ENCODE results near the gene ZMPSTE24.
A peak's percentile ranks its signal among the peaks of the same experiment; 100 is the strongest.

ZMPSTE24 gene

GRCh38 chr1:40305451-40305850 is 47.4 kb downstream of the ZMPSTE24 start:
- no peak for DNase-seq (ENCODE audit: low spot score)

- no peak for DNase-seq (ENCODE audit: low spot score)
These were observed 47.8 kb downstream of the ZMPSTE24 start for GRCh38 chr1:40305871-40306270.

DNA sequence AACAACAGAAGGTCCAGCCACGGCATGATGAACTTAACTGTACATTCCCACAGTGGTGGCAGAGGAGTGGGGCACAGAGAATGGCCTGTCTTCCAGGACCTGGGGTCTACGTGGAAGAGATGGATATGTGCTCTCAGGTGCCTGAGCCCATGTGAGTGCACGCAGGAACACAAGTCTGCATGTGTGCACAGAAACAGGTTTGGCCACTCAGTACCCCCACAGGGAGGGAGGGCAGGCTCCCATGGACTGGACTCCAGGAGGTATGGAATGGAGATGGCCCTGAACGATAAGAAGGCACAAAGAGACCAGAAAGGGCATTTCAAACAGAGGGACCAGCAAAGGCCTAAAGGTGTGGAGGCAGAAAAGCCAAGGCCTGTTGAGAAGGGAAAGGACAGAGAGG is 48.3 kb downstream of the ZMPSTE24 start:
- DNase-seq (ENCODE audit: low spot score): no peak

- DNase-seq (ENCODE audit: low spot score): no peak
These were observed 49.1 kb downstream of the ZMPSTE24 start for GRCh38 chr1:40307186-40307585.

DNA sequence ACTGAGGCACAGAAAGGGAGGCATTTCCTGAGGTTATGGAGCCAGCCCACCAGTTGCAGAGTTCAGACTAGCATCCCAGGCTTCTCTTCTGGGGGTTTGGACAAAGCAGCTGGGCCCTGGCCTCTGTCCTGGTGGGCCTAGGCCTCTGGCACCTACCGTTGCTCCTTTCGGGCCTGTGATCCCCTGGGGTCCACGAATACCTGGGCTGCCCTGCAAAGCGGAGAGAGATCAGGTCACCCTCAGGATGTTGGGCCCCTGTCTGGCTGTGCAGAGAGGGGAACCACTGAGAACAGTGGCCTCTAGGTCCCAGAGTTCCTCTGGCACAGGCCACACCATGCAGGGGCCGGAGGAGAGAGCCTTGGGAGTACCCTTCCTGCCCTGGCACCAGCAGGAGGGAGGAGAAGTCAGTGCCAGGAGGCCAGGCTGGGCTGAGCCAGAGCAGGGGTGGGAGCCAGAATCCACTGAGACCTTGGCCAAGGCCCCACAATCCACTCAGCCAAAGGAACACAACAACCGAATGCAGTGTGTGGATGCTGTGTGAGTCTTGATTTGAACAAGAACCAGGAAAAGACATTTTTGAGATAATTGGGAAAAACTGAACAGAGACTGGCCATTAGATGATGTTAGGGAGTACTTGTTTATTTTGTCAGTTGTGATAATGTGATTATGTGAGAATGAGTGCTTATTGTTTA is 50.1 kb downstream of the ZMPSTE24 start:
- no peak for DNase-seq (ENCODE audit: low spot score)

GRCh38 chr1:40309374-40310128 is 51.5 kb downstream of the ZMPSTE24 start:
- DNase-seq (ENCODE audit: low spot score): no peak

- DNase-seq (ENCODE audit: low spot score): no peak
These were observed 52.1 kb downstream of the ZMPSTE24 start for GRCh38 chr1:40310129-40310461.

- DNase-seq (ENCODE audit: low spot score): no peak
These were observed 53.1 kb downstream of the ZMPSTE24 start for GRCh38 chr1:40310983-40311642.

- DNase-seq (ENCODE audit: low spot score): no peak
These were observed 53.7 kb downstream of the ZMPSTE24 start for GRCh38 chr1:40311692-40312091.

DNA sequence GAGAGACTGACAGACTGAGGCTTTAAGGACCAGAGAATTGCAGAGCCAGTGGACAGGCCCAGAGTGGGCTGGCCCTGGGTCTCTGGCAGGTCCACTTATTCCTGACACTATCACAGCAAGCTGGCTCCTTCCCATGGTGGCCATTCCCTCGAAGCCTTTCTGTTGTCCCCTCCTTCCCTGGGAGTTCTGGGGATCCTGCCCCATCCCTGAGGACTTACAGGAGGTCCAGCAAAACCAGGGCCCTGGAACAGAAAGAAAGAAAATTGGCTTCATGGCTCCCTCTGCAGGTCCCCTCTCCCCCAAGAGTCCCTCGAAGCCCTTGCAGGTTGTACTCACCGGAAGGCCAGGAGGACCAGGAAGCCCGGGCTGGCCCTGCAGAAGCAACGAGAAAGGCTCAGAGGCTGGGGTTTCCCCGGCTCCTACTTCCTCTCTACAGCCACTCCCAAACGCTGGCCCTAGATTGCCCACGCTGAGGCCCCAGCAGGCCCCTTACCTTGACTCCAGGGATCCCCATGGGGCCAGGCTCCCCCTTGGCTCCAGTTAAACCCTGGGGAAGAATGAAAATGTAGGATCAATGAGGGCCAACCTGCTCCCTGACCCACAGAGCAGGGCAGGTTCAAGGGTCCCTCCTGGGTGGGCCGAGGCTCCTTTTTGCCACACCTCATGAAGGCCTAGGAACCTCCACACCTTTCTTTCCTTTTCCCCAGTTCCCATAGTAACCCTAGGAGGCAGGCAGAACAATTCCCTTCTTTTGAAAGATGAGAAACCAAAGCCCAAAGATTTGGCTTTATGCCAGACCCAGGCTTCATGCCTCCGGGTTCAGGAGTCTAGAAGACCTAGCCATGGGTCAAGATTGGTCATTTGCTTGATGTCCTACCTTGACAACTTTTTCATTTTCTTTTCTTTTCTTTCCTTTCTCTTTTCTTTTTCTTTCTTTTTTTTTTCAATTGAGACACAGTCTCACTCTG is 54.5 kb downstream of the ZMPSTE24 start:
- DNase-seq (ENCODE audit: low spot score): peak; percentile 56

DNA sequence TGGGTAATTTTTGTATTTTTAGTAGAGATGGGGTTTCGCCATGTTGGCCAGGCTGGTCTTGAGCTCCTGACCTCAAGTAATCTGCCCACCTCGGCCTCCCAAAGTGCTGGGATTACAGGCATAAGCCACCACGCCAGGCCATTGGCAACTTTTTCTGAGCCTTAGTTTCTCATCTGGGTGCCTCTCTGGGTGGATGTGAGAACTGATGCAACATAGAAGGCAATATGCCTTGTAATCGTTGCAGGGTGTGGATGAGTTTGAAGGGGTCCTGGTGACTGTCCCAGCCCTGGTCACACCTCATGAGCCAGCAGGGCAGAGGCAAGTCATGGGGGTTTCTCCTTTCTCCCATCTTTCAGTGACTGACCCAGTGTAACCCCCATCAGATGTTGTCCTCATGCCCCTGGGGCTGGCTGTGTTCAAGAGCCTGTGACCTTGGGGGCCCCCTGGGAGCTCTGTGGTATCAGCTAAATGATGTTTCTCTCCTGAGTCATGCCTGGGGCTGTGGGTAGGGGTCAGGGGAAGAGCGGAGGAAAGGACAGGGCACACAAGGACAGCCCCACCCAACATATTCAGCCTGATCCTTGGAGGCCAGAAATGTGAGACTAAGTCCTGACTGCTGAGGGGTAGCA is 55.4 kb downstream of the ZMPSTE24 start:
- DNase-seq (ENCODE audit: low spot score): no peak

- no peak for DNase-seq (ENCODE audit: low spot score)
These were observed 56.1 kb downstream of the ZMPSTE24 start for GRCh38 chr1:40313958-40314720.

GRCh38 chr1:40314721-40315238 is 56.7 kb downstream of the ZMPSTE24 start:
- DNase-seq (ENCODE audit: low spot score): no peak

- DNase-seq (ENCODE audit: low spot score): peak; percentile 92
These were observed 57.3 kb downstream of the ZMPSTE24 start for GRCh38 chr1:40315239-40315794.

- DNase-seq (ENCODE audit: low spot score): peak; percentile 67
These were observed 58.0 kb downstream of the ZMPSTE24 start for GRCh38 chr1:40315795-40316594.

- peak; percentile 83 for DNase-seq (ENCODE audit: low spot score)
These were observed 58.8 kb downstream of the ZMPSTE24 start, which contains the start of gene COL9A2 for GRCh38 chr1:40316595-40317393. TSS of gene COL9A2 (minus strand) at chr1:40317286. CDS start at chr1:40317197, 89 bp downstream.

DNA sequence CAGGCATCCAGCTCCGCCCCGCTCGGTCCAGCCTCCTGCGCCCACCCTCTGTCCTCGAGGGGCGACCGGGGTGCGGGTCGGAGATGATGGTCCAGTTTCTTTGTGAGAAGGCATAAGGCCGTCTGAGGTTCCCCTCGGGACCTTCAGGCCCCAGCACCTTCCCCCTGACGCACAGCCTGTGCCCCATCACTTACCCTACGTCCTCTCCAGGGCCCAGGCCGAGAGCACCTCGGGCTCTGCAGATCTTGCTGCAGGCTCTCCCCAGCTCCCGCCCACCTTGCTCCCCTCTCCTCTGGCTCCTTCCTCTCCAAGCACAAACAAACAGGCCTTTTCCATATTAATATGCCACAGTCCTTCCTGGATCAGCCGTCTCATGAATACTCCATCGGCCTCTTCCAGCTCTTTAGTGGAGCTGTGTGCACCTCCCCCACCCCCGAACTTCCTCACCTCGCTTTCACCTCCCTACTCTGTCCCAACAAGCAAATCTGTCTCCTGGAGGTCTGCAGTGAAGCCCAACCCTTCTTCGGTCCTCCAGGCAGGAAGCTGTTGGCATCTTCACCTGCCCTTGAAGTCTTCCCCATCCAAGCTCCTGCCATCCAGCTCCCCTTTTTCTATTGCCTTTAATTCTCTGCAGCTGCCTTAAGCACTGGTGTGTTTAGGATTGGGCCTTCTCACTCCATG is 59.5 kb downstream of the ZMPSTE24 start:
- no peak for DNase-seq (ENCODE audit: low spot score)

DNA sequence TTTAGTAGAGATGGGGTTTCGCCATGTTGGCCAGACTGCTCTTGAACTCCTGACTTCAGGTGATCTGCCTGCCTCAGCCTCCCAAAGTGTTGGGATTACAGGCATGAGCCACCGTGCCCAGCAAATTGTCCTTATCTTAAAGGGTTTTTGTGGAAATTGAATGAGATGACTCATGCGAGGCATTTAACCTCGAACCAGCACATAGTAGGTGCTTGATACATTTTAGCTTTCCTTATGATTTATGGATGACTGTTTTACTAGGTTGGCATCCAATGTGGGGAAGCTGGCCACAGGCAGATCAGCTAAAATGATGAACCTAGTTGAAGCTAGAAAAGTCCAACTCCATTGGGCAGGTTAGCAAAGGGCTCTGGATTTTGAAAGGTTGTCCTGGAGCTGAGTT is 60.4 kb downstream of the ZMPSTE24 start:
- DNase-seq (ENCODE audit: low spot score): no peak
